Thymus (tissue), 11 donors: ENCODE data around the gene MAP4K1. TPM values are rescaled to one million over a fixed set of nuclear protein-coding genes. Genes with fewer than 3 reads are reported as not detected.

ENCODE experiments used
- DNase-seq, 9 donors: peaks; one replicate each; pipeline ENCODE4 v3.0.0-alpha.2; 2013; ENCODE audit warnings: low spot score in 9 of 9, low read depth in 6 of 9, missing footprints in 1 of 9
- H3K27ac ChIP-seq, 2 donors: one replicate each; pipeline ENCODE4 v1.5.1; 2013; ENCODE audit warnings: control low read depth in 1 of 2, low read depth in 1 of 2, low read length in 1 of 2, mild to moderate bottlenecking in 1 of 2, moderate library complexity in 1 of 2
- H3K27me3 ChIP-seq, 2 donors: one replicate each; pipeline ENCODE4 v1.5.1; 2013; ENCODE audit warnings: low read length in 1 of 2; ENCODE audit not compliant: control insufficient read depth in 2 of 2, insufficient read depth in 1 of 2
- H3K36me3 ChIP-seq, 2 donors: one replicate each; pipeline ENCODE4 v1.5.1; 2013; ENCODE audit warnings: low read length in 1 of 2, mild to moderate bottlenecking in 1 of 2, moderate library complexity in 1 of 2; ENCODE audit not compliant: control insufficient read depth in 2 of 2, insufficient read depth in 2 of 2
- H3K4me1 ChIP-seq, 2 donors: one replicate each; pipeline ENCODE4 v1.5.1; 2013; ENCODE audit warnings: low read length in 2 of 2; ENCODE audit not compliant: control insufficient read depth in 2 of 2, insufficient read depth in 2 of 2
- H3K4me3 ChIP-seq, 2 donors: one replicate each; pipeline ENCODE4 v1.5.1; 2013; ENCODE audit warnings: low read length in 2 of 2, control low read depth in 1 of 2, mild to moderate bottlenecking in 1 of 2
- H3K9me3 ChIP-seq, 2 donors: one replicate each; pipeline ENCODE4 v1.5.1; 2013; ENCODE audit warnings: low read length in 1 of 2, mild to moderate bottlenecking in 1 of 2; ENCODE audit not compliant: control insufficient read depth in 2 of 2, insufficient read depth in 1 of 2
- WGBS: extraction: QIAGEN DNeasy Blood & Tissue Kit; methylation state at CpG from one replicate; pipeline ENCODE4 v1.1.7; 2013; 5-methylcytosine and 5-hydroxymethylcytosine counted together
- polyA plus RNA-seq: library from polyadenylated mRNA; stranded (reverse); fragments of 200-250 nt; gene quantifications from one replicate; pipeline ENCODE4 v1.2.3, GENCODE V29; 2013
- total RNA-seq: library from RNA; stranded (reverse); fragments of 120-200 nt; gene quantifications from one replicate; pipeline ENCODE4 v1.2.4, GENCODE V29; 2013
- donor health status: healthy.

Gene MAP4K1
- total and polyA plus RNA-seq, 2 donors, result 24.6 to 82.9 TPM

DNA sequence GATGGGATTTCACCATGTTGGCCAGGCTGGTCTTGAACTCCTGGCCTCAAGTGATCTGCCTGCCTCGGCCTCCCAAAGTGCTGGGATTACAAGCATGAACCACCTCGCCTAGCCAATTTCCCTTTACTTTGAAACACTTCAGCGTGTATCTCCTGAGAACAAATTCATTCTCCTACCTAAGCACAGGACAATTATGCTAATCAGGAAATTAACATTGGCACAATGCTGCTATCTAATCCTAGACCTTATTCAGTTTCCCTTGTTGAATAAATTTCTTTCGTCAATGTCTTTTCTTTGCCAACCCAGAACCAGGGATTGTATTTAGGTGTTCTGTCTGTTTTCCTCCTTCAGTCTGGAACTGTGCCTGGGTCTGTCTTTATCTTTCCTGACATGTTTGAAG lies 67.8 kb downstream of the MAP4K1 start:
- no peaks in the 10 kb centered on the region for H3K27me3 ChIP-seq

DNA sequence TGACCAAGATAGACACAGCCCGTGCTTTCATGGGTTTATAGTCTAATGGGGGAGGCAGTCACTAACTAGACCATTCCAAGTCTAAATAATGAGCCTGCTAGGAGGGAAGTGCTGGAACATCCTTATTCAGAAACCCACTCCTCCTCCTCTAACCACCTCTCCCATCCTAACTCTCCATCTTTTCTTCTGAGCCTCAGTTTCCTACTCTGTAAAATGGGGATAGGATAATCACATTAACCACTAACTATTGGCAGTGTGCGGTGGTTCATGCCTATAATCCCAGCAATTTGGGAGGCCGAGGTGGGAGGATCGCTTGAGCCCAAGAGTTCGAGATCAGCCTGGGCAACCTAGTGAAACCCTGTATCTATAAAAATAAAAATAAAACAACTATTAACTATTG lies 68.7 kb downstream of the MAP4K1 start:
- Histone ChIP-seq H3K4me1 (peaks cover 0 to 7% of the 10 kb centered on the region in 2 donors), H3K36me3 (no peaks in the 10 kb centered on the region)
- WGBS, result 97% methylated on average over 5 of the region's 5 CpGs

More for the DNA sequence above, 67.8 kb downstream of the MAP4K1 start:
- no peak for DNase-seq
- WGBS, result 96% methylated on average over 4 of the region's 4 CpGs
- Histone ChIP-seq H3K9me3 (no peaks in the 10 kb centered on the region), H3K4me1 (peaks cover 0 to 1% of the 10 kb centered on the region in 2 donors), H3K27ac (no peak overlapping the region), H3K36me3 (no peaks in the 10 kb centered on the region), H3K4me3 (no peak overlapping the region)

DNA sequence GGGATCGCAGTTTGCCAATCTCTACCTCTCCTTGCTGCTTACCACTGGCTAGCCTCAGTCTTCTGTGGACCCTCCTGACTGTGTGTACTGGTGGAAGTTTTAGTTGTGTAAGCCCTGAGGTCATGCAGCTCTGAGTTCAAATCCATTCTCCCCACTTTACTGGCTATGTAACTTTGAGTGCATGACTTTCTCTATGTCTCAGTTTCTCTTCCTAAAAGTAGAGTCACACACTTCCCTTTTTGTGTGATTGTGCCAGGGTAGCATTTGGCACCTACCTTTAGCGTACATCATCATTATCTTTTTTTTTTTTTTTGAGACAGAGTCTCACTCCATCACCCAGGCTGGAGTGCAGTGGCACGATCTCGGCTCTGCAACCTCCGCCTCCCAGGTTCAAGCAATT lies 70.3 kb downstream of the MAP4K1 start:
- Histone ChIP-seq H3K4me3 (no peak overlapping the region), H3K27me3 (peaks cover 0 to 3% of the 10 kb centered on the region in 2 donors), H3K9me3 (no peaks in the 10 kb centered on the region), H3K4me1 (peaks cover 0 to 7% of the 10 kb centered on the region in 2 donors), H3K27ac (no peak overlapping the region), H3K36me3 (no peaks in the 10 kb centered on the region)
- DNase-seq, result no peak
- 92% methylated on average over 5 of the region's 5 CpGs for WGBS

More for the DNA sequence above, 68.7 kb downstream of the MAP4K1 start:
- DNase-seq, result no peak
- Histone ChIP-seq H3K27ac (no peak overlapping the region), H3K27me3 (no peaks in the 10 kb centered on the region), H3K9me3 (no peaks in the 10 kb centered on the region), H3K4me3 (no peak overlapping the region)

DNA sequence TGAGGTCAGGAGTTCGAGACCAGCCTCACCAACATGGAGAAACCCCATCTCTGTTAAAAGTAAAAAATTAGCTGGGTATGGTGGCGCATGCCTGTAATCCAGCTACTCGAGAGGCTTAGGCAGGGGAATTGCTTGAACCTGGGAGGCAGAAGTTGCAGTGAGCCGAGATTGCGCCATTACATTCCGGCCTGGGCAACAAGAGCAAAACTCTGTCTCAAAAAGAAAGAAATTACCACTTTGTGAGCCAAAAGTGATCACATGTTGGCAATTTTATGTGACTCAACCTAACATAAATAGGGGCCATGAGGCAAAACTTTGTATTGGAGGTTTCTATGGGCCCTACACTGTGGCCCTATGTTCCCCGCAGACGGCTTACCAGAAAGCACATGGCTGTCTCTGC lies 72.2 kb downstream of the MAP4K1 start:
- Histone ChIP-seq H3K4me3 (no peak overlapping the region), H3K27me3 (peaks cover 0 to 3% of the 10 kb centered on the region in 2 donors), H3K27ac (no peak overlapping the region), H3K4me1 (peaks cover 0 to 7% of the 10 kb centered on the region in 2 donors), H3K36me3 (no peaks in the 10 kb centered on the region), H3K9me3 (no peaks in the 10 kb centered on the region)
- no peak for DNase-seq
- 97% methylated on average over 8 of the region's 8 CpGs for WGBS

DNA sequence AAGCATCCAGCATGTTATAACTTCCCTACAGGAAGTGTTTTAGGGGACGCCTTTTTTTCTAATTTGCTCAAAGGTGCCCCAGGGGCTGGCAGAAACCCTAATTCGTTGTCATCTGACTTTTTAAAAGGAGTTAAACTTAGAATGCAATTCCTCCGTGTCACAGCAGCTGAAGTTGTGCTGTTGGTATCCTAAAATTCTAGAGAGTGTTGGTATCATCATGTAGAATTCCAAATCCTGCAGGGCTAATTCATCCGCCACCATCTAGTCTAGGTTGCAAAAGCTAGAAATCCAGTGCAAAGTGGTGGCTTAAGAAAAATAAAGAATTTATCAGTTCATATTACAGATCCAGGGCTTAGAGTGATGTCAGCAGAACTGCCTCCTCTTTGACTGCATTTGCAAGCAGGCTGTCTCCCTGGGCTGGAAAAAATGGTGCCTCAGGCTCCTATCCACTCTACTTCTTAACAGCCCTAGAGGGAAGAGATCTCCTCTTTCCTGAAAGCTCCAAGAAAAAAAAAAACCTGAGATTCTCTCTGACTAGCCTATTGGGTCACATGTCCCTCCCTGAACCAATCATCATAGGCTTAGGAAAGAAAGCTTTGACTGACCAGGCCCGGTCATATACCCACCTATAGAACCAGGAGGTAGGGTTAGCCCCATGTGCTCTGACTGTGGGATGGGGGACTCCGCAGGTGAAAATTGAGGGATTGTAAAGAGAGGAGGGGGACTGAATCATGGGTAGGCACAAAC lies 73.0 kb downstream of the MAP4K1 start:
- Histone ChIP-seq H3K4me1 (peaks cover 0 to 7% of the 10 kb centered on the region in 2 donors), H3K27me3 (peaks cover 0 to 3% of the 10 kb centered on the region in 2 donors), H3K27ac (no peak overlapping the region), H3K9me3 (no peaks in the 10 kb centered on the region), H3K4me3 (no peak overlapping the region), H3K36me3 (no peaks in the 10 kb centered on the region)
- WGBS, result 49% methylated on average over 6 of the region's 6 CpGs
- DNase-seq, result peak in 4 of 9 donors; percentile 11 to 37 (median 30)

DNA sequence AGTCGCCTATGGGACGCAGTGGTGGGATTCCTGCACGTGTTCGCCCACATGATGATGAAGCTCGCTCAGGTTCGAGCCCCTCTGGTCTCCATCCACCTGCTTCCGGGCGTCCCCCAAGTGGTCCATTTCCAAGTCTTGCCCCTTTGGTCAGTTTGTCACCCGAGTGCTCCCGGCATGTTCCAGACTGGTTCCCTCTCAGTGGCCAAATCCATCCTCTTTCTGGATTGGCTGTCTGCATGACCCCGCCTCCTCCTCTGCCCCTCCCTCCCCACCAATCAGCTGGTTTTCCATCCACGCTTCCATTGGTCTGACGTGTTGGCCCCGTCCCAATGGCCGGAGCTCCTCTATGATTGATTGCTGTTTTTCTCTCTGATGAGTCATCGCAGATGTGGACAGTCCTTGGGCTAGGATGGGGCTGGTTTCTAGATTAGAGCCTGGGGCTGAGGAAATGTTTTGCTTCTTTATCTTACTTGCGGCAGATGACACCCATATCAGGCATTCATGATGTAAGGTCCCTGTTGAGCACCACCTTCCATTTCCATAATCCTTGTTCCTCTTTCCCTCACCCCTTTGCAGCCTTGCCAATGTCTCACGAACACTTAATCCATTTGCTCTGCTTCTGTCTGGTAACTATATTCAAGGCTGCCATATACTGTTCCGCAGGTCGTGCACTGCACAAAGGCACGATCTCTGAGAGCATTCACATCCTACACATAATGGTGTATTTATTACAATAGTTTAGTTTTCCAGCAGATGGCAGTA lies 73.8 kb downstream of the MAP4K1 start:
- 64% methylated on average over 21 of the region's 21 CpGs for WGBS
- no peaks in the 10 kb centered on the region for H3K36me3 ChIP-seq
- peaks cover 0 to 3% of the 10 kb centered on the region in 2 donors for H3K27me3 ChIP-seq
- no peak overlapping the region for H3K4me3 ChIP-seq
- no peaks in the 10 kb centered on the region for H3K9me3 ChIP-seq
- peak in 5 of 9 donors; percentile 33 to 73 (median 44) for DNase-seq
- H3K27ac ChIP-seq, result no peak overlapping the region
- peaks cover 0 to 7% of the 10 kb centered on the region in 2 donors for H3K4me1 ChIP-seq

DNA sequence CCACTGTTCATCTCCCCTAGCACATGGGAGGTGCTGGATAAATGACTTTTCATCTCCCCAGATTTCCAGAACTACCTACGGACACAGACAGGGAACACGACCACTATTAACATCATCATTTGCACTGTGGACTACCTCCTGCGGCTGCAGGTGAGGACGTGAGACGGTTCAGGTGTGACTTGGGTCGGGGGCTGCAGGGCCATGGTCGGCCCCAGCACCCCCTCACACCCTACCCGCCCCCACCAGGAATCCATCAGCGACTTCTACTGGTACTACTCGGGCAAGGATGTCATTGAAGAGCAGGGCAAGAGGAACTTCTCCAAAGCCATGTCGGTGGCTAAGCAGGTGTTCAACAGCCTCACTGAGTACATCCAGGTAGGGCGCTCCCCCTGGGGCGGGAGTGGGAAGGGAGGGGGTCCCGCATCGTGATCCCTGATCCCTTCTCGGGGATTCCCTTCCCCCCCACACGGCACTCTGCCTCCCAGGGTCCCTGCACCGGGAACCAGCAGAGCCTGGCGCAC lies 74.4 kb downstream of the MAP4K1 start:
- DNase-seq, result no peak
- no peaks in the 10 kb centered on the region for H3K9me3 ChIP-seq
- no peak overlapping the region for H3K4me3 ChIP-seq
- 85% methylated on average over 19 of the region's 19 CpGs for WGBS
- H3K4me1 ChIP-seq, result peaks cover 0 to 7% of the 10 kb centered on the region in 2 donors
- peaks cover 0 to 3% of the 10 kb centered on the region in 2 donors for H3K27me3 ChIP-seq
- no peak overlapping the region for H3K27ac ChIP-seq
- H3K36me3 ChIP-seq, result no peaks in the 10 kb centered on the region

DNA sequence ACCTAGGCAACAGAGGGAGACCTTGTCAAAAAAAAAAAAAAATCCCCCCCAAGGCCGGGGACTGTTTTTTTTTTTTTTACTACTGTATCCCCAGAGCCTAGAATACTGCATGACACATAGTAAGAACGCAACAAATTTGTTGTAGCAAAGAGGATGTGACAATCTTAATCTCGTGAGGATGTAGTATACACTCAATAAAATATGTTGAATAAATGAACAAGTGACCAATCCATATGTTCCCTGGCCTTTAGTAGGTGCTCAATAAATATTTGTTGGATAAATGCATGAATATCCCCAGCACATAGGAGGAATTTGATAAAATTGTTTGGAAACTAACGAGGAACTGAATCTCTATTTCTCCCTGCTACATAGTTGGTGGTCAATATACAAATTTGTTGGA lies 75.7 kb downstream of the MAP4K1 start:
- Histone ChIP-seq H3K4me3 (no peak overlapping the region), H3K27ac (no peak overlapping the region), H3K4me1 (peaks cover 0 to 7% of the 10 kb centered on the region in 2 donors), H3K9me3 (no peaks in the 10 kb centered on the region), H3K36me3 (no peaks in the 10 kb centered on the region), H3K27me3 (peaks cover 0 to 3% of the 10 kb centered on the region in 2 donors)
- 95% methylated on average over 4 of the region's 4 CpGs for WGBS
- DNase-seq, result no peak

DNA sequence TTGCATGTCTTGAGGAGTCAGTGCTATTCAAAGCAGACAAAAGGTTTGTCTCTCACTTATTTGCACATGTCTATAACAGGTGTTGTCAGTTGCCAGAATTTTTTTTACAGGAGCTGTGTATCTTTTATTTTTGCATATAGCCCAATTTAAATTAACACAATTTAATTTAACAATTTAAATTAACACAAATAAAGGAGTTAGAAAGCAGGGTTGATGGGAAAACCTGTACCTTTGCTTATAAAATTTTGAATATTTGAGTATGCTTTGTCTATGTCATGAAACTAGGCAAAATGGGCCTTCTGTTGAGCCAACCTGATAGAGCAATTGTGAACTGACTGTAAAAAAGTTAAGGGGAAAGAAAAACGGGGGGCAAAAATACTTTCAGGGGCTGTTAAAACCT lies 78.0 kb downstream of the MAP4K1 start:
- no peak overlapping the region for H3K27ac ChIP-seq
- no peak for DNase-seq
- no peaks in the 10 kb centered on the region for H3K36me3 ChIP-seq
- WGBS, result 87% methylated on average over 1 of the region's 1 CpG
- no peak overlapping the region for H3K4me3 ChIP-seq
- peaks cover 0 to 12% of the 10 kb centered on the region in 2 donors for H3K9me3 ChIP-seq
- peaks cover 0 to 3% of the 10 kb centered on the region in 2 donors for H3K27me3 ChIP-seq
- H3K4me1 ChIP-seq, result peaks cover 0 to 4% of the 10 kb centered on the region in 2 donors
